IPS DF 4.7 (cell line): ENCODE measurements around the gene ADAM23.
"Not testable (repeated sequence)": the region's sequence is repeated elsewhere in the genome, so short reads cannot be mapped to it uniquely, and the experiment has no call there.

ENCODE experiments used
- DNase-seq: peaks from one replicate; pipeline ENCODE4 v3.0.0-alpha.2; 2013; ENCODE audit warnings: low spot score; ENCODE audit errors: extremely low read depth

ADAM23 gene, protein sequence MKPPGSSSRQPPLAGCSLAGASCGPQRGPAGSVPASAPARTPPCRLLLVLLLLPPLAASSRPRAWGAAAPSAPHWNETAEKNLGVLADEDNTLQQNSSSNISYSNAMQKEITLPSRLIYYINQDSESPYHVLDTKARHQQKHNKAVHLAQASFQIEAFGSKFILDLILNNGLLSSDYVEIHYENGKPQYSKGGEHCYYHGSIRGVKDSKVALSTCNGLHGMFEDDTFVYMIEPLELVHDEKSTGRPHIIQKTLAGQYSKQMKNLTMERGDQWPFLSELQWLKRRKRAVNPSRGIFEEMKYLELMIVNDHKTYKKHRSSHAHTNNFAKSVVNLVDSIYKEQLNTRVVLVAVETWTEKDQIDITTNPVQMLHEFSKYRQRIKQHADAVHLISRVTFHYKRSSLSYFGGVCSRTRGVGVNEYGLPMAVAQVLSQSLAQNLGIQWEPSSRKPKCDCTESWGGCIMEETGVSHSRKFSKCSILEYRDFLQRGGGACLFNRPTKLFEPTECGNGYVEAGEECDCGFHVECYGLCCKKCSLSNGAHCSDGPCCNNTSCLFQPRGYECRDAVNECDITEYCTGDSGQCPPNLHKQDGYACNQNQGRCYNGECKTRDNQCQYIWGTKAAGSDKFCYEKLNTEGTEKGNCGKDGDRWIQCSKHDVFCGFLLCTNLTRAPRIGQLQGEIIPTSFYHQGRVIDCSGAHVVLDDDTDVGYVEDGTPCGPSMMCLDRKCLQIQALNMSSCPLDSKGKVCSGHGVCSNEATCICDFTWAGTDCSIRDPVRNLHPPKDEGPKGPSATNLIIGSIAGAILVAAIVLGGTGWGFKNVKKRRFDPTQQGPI

GRCh38 chr2:206442833-206443734 lies at the start of gene ADAM23:
Gene ADAM23, plus strand, starts transcription at chr2:206443532. Its CDS starts 335 bp downstream, at chr2:206443867.
- no peak for DNase-seq

DNA sequence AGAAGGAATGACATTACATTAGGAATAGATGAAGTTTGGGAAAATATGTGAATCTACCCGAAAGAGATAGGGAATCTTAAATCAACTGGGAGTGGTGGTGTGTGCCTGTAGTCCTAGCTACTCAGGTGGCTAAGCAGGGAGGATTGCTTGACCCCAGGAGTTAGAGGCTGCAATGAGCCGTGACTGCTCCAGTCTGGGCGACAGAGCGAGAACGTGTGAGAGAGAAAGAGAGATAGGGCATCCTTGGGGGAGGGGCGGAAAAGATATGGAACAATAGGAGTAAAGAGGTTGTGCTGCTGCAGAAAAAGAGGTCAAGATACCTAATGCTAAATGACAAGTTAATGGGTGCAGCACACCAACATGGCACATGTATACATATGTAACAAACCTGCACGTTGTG lies 47.1 kb upstream of the ADAM23 start:
- DNase-seq, result no peak

GRCh38 chr2:206402956-206403569 lies 40.3 kb upstream of the ADAM23 start:
- DNase-seq, result not testable (repeated sequence)

- DNase-seq, result no peak
These were observed 34.7 kb upstream of the ADAM23 start for GRCh38 chr2:206408323-206409320.

DNA sequence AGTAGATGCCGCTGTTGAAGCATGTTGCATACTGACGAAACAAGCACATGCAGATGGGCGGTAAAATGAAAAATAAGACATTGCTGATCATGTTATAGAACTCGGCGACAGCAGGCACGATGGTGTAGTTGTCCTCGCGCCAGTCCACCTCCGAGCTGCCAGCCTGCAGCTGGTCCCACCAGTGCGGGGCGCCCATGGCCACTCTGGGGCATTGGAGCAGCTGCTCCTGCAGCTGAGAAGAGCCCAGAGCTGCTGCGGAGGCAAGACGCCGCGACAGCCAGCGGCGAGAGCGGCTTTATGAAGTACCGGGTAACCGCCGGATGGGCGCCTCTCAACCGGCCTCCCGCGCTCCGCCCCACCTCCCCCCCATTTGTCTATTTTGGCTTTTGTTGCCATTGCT lies 32.6 kb upstream of the ADAM23 start:
- no peak for DNase-seq

GRCh38 chr2:206415618-206416243 lies 27.6 kb upstream of the ADAM23 start:
- no peak for DNase-seq

GRCh38 chr2:206418968-206419367 lies 24.4 kb upstream of the ADAM23 start:
- DNase-seq, result no peak

GRCh38 chr2:206420721-206421120 lies 22.6 kb upstream of the ADAM23 start:
- no peak for DNase-seq

DNA sequence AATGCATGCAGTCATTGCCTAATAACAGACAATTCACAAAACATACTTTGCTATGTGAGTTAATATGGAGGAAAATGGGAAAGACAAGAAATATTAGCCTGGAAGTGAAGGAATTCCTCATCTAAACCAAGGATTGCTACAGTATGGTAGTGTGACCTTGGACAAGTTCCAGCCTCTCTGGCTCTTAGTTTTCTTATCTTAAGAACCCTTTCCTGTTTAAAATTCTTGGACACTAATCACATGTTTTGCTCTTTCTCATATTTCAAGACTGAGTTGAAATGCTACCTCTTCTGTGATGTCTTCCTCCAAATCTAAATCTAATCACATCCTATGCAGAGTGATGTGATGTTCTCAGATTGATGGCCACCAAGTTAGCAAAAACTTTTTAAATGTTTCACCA lies 20.8 kb upstream of the ADAM23 start:
- no peak for DNase-seq

- no peak for DNase-seq
These were observed 20.2 kb upstream of the ADAM23 start for GRCh38 chr2:206423147-206423546.

DNA sequence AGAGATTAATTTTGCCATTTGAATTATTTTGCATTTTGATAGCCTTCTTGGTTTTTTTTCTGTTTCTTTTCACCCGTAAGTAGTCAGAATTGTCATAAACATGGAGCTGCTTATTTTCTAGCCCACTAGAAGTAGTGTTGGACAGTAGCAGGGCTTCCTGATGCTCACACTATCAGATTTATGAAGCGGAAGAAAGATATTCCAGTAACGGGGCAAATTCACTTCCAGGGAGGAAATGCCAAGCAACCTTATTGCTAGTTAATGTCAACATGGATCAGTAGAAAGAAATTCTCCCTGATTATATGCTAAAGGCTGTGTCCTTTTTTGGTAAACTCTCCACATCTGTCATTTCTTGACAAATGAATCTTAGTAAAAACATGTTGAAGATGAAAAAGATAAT lies 19.2 kb upstream of the ADAM23 start:
- DNase-seq, result no peak

DNA sequence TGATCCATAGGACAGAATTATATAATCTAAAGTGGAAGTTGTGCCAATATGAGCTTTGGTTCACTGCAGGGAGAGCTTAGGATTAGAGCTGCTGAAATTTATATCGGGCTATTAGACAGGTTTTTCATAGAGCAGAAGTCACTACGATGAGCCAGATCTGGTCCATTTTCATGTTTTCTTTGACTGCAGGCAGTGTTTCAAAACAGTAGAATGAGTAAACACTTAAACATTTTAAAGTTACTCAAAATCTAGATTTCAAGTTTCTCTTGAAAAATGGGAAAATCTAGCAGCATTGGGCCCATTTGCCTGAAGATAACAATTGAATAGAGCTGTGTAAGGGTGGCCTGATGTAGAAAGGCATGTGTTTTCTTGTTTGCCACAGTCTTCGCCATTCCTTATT lies 14.5 kb upstream of the ADAM23 start:
- DNase-seq, result no peak

- no peak for DNase-seq
These were observed 12.9 kb upstream of the ADAM23 start for GRCh38 chr2:206430452-206430851.

DNA sequence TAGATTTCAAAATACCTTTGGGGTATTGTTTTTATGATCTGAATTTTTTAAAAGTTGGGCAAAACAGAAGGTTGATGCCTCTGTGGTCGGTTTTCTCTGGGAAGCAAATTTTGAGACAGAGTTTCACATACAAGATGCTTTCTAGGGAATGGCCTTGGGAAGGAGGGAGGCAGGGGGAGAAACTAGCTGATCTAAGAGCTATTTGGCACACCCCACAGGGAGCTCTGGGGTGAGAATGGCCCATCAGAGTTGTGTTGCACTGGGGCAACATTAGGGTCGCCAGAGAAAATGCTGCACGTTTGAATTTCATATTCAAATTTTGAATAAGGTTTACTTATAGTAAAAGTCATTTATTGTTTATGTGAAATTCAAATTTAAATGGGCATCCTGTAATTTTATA lies 11.9 kb upstream of the ADAM23 start:
- DNase-seq, result no peak

DNA sequence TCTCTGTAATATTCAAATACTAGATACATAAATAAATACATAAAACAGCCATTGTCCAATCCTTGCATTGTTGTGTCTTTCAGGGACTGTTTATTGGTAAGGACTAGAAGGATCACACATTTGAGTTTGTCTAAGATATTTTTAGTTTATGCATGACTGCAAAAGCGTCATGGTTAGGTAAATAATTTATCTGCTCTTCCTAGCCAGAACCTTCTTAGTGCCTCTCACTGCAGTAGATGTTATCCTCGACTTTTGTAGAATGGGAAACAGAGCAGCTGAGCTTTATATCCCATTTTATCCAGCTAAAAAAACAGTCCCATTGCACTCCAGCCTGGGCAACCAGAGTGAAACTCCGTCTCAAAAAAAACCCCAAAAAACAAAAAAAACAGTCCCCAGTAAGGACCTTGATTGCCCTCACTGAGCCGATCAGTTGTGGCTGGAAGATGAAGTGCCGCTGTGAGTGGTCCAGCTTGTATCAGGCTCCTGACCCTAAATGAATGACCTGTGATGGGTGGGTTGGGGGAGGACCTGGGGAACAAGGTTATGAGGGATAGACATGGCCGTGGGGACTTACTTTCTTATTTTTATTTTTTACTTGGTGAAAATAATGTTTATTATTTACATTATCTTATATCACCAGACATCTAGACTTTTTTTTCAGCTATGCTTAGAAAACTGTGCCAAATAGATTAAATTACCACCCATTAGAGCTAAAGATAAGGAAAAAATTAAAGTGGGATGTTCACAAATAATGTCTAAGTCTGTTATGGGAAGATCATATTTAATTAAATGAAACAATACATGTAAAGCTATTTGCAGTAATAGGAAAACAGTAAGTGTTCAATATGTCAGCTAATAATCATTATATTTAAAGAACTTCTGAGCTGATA lies 10.9 kb upstream of the ADAM23 start:
- DNase-seq, result no peak

GRCh38 chr2:206433190-206433589 lies 10.1 kb upstream of the ADAM23 start:
- DNase-seq, result no peak

DNA sequence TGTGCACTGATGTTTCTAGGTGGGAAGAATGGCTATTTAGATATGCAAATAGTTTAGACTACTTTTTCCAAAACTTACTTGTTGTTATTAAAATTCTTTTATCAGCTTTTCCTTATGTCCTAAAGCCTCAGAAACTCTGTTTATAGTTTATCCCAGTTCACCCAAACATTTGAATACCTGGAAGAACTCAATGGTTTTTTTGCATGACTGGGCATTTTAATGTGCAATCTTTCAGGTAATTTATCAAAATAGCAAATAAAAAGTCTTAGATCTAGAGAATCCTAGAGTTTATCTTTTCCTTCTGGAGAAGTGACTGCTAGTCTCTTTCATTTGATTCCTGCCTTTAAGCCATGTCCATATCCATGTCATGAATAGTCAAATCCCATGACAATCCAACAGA lies 9.6 kb upstream of the ADAM23 start:
- DNase-seq, result no peak

DNA sequence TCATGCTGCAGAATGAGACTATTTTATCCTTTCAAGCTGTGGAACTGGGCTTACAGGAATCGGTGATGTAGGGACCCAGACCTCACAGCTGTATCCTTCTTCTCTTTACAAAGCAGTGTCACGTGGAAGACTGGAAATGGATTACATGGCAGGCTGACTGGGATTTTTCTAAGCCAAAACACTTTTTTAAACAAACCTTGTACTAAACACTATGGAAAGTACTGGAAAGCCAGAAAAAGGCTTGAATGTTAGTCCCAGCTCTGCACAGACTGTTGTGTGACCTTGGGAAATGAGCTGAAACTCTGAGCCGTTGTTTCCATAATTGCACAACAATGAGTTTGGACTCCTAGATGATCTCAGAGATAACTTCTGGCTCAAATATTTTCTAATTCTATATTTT lies 7.6 kb upstream of the ADAM23 start:
- no peak for DNase-seq
